HG03354 (cell line): ENCODE measurements around the gene NKAIN2.
"Not testable (repeated sequence)": the region's sequence is repeated elsewhere in the genome, so short reads cannot be mapped to it uniquely, and the experiment has no call there.

Experiments
- ATAC-seq: cut with Tn5 transposase; IDR thresholded peaks from one replicate; pipeline ENCODE4 v1.9.1; 2021; ENCODE audit warnings: mild to moderate bottlenecking; ENCODE audit not compliant: unreplicated experiment, poor library complexity, severe bottlenecking

The NKAIN2 gene

DNA sequence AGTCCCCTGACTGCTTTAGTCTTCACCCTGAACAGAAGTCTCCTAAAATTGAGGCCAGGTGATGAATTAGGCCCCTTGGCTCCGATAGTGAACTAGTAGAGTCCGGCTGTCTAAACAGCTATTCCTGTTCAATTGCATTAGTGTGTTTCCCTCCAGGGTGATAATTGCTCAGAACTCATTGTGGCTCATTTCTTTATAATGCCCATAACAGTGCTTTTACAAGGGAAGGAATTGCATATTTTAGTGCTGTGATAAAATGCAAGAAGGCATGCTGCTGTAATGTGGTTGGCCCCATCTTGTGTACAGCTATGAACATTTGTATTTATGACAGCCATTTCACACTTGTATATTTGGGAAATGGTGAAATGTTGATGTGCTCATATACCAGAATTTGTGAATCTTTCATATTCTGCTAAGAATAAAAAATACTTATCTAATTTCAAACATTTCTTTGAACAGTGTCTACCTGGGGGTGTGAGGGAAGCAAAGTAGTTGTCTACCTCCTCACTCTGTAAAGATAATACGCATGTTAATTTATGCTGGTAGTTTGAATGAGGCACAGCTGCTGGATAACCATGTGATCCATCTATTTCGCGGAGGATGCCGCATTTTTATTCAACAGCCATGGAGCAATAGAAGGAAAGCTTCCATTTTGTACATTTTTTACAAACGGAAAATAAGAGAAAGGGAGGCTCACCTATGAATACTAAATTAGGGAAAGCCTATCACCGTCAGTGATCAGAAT lies 451.4 kb downstream of the NKAIN2 start:
- no peak for ATAC-seq

DNA sequence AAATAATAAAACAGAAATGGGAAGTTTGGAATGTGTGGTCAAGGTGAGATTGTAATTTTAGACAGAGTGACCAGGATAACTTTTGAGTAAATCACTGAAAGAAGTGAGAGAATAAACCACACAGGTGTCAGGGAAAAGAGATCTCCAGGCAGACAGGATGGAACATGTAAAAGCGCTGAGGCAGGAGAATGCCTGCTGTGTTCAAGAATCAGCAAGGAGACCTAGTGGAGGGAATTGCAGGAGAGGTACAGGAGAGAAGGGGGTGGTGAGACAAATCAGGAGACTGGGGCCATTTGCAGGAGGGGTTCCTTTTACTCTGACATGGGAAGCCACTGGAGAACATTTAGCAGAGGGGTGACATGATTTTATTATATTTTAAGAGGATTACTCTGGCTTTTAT lies 456.7 kb downstream of the NKAIN2 start:
- ATAC-seq, result no peak

DNA sequence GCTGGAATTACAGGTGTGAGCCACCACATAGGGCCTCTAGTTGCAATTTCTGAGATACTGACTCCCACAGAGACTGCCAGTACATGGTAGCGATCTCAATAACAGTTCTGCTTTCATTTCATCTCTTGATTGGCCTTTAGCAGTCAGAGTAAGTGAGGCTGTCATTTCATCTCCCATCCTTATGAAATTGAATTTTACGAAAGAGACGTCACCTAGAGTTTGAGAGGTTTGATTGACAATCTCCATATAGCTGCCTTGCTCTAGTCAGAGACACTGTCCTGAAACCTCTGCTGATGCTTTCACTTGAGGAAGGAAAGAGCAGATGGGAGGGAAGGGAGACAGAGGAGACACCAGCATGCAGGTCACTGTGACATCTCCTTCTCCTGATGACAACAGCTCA lies 466.1 kb downstream of the NKAIN2 start:
- no peak for ATAC-seq

DNA sequence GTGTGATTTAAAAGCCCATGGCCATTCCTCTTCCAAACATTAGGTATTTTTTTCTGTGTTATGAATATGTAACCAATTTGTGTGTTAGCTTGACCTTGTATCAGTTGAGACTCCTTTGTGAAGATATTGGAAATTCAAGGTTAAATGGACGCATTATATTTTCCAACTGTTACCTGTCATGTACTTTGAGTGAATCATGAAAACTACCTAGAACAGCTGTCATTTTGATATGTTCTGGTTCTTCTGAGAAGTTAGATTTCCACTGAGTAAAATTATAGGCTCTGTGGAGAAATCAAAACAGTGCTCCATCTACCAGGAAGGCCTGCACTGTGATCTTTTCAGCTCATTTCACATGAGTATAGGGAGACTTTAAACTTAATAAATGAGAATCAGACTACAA lies 470.0 kb downstream of the NKAIN2 start:
- ATAC-seq, result no peak

DNA sequence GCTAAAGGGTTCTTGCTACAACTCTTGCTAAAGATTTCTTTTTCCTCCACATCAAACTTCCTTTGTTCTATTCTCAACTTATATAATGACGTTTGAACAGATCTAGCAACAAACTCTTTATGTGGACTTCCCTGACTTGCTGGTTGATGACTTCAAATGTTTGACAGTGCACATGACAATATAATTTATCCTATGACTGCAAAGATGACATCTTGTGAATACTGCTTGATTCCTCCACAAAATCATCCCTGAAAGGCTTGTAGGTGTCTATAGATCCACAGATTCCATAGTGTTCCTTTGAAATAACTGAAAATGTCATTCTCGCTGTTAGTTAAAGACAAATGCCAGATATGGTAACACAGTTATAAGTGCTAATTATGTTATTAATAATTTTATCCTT lies 478.9 kb downstream of the NKAIN2 start:
- ATAC-seq, result no peak

DNA sequence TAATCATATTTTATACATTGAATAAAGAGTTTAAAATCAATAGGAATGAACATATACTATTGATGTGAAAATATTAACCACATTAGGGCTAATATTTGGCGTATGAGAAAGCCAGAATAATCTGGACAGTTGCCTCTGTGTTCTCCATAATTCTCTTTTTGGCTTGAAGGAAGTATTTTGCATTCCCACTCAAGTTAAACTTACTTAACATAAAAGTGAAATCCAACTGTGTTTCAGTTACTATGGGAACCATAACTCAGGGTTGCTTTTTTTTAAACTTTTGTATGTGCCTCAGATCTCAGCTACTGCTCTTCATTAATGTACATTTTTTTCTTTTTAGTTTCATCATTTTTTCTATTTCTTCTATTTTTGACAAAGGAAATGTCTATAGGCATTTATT lies 479.8 kb downstream of the NKAIN2 start:
- ATAC-seq, result no peak

DNA sequence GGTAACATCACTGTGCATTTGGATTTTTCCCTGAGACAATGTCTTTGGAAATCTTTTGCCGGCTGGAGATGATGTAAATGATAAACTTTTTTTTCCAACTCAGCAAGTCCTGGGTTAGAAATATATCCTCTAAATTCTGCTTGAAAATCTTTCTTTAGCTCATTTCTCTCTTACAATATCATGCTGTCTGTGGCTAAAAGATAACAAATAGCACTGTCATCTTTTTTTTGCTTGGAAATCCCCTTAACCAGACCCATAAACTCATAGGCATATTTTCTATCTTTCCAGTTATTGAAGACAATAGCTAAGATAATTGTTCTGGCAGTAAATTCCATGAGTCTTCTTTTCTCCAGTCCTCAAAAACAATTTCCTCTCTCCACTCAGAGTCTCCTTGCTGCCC lies 481.5 kb downstream of the NKAIN2 start:
- no peak for ATAC-seq

DNA sequence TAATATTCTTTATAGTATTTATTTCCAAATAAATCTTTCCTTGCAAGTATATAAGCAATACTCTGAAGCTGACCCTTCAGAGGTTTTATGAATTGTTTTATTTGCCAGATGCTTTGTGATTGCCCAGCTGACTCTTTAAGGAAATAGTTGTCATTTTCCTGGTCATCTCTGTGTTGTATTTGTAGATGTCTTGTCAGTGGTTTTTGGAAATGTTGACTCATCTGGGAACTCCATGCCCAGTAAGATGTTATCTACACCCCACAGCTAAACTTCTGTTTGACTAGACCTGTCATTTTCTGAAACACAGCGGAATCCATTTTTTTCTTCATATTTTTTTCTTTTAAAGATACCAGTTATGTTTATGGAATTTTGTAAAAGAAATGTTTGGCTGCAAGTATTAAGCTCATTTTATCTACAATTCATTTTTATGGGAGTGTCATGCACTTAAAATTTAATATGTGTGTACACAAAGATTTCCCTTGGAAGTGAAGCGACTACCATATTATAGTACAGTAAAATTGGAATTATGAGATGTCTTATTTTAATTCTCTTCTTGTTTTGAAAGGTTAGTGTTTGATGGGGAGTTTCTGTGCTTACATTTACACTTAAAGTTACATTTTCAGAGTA lies 491.0 kb downstream of the NKAIN2 start:
- ATAC-seq, result no peak

DNA sequence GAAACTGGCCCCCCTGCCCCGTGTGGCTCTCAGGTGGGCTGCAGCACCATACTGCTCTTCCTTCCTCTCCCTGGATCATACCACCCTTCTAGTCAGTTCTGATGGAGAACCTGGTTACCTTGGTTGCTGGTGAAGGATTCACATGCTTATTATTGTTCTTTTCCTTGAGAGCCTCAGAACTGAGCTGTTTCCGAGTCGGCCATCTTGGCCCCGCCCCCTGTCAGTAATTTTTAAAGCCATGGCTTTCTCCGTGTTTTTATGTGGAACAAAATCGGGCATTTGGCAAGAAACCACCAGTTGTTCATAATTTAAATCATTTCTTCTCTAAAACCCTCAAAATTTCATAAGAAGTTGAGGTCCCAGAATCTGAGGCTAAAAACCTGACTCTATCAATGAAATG lies 493.8 kb downstream of the NKAIN2 start:
- ATAC-seq, result no peak

DNA sequence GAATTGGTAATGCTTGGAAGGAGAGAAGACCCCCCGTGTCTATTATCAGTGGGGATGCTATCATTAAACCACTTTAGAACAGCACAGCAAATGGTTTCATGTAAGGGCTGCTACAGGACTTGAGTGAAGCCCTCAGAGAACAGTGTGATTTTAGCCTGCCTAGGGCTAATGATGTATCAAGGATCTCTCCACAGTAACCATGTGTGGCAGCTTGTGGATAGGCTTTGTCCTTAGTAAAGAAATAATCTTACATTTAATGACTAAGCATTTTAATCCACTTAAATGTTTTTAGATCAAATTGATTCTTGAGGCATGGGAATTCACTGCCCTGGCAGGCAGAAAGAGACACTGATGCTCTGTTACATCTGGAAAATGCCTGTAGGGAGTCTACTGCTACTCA lies 495.1 kb downstream of the NKAIN2 start:
- no peak for ATAC-seq

DNA sequence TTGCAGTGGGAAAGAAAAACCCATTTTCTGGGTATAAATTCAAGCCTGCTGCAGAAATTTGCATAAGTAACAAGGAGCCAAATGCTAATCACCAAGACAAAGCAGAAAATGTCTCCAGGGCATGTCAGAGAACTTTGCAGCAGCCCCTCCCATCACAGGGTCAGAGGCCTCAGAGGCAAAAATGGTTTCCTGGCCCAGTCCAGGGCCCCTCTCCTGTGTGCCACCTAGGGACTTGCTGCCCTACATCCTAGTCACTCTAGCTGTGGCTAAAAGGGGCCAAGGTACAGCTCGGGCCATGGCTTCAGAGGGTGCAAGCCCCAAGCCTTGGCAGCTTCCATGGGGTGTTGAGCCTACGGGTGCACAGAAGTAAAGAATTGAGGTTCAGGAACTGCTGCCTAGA lies 497.2 kb downstream of the NKAIN2 start:
- not testable (repeated sequence) for ATAC-seq

DNA sequence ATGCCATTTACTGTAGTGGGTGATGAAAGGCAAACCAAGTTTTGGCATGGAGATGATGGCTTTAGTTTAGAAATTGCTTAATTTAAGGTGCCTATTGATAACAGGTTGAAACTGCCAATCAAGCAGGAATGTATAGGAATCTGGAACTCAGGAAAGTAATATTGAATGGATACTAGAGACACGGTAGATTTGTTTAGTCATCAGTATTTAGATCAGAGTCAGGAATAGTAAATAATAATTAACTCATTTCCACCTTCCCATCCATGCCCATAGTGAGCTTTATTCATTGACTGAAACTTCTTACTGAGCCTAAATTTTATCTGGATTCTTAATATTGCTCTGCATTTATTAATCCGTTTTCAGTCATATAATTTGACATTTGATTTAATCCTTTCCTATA lies 500.3 kb downstream of the NKAIN2 start:
- no peak for ATAC-seq

DNA sequence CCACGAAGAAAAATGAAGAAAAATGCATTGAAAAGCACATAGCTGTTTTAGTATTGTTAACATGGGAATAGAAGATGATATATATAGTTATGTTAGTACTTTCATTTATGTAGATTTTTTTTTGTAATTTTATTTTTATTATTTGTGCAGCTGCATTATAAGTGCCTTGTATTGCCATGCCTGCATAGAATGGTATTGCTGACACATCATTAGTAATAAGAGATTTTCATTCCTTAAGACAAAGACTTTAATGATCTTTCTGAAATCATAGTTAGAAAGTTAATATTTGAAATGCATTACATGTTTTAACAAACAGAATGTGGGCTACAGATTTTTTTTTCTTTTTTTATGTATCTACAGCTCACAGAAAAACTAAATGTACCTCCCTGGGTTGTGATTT lies 506.5 kb downstream of the NKAIN2 start:
- no peak for ATAC-seq

DNA sequence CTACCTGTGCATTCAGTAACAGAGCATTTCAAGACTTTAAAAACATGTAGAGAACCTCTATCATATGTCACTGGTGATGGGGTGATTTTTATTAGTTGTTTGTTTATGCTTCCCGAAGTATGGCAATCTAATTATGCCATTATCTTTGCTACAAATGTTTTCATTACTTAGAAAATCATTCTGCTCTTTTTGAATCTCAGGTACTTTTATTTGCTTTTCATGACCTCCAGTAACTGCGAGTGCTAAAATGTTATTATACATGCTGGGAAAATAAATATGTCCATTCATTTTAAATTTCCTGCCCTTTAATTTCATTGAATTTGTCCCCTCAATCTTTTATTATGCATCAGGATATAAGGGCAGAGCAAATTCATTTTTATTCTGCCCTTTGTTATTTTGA lies 515.7 kb downstream of the NKAIN2 start:
- ATAC-seq, result no peak

DNA sequence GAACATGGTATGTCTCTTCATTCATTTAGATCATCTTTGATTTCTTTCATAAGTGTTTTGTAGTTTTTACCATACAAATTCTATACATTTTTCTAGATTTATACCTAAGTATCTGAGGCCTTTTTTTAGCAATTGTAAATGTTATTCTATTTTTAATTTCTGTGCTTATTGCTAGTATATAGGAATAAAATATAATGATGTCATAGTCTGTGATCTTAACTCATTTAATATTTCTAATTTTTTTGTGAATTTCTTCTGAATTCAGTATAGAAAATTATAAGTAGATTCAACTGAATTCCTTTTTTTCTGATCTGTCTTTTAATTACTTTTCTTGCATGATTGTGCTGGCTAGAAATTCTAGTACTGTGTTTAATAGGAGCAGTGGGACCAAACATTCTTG lies 520.6 kb downstream of the NKAIN2 start:
- no peak for ATAC-seq

DNA sequence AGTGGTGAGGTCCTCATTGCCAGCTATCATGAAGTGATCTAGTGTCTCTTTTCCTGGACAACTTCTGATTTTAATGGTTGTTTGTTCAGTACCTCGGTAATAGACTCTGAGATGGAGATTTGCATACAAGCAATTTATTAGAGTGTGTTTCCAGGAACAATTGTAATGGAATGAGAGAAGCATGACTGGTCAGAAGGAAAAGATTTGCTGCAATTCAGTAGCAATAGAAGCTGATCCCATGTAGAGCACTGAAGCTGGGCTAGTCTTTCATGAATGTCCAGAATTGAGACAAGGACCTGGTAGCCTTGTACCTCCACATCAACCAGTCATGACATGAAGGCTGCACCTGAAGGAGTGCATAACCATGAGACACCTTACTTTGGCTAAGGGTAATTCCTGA lies 526.5 kb downstream of the NKAIN2 start:
- no peak for ATAC-seq

DNA sequence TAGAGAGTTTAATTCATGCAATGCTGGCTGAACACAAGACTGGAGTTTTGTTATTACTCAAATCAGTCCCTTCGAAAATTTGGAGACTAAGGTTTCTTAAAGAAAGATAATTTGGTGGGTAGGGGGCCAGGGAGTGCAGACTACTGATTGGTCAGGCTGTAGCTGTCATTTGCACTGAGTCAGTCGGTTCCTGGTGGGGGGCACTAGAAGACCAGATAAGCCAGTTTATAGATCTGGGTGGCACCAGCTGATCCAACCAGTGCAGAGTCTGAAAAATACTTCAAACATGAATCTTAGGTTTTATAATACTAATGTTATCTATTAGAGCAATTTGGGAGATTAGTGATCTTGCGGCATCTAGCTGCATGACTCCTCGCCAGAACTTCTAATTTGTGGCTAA lies 530.7 kb downstream of the NKAIN2 start:
- no peak for ATAC-seq

DNA sequence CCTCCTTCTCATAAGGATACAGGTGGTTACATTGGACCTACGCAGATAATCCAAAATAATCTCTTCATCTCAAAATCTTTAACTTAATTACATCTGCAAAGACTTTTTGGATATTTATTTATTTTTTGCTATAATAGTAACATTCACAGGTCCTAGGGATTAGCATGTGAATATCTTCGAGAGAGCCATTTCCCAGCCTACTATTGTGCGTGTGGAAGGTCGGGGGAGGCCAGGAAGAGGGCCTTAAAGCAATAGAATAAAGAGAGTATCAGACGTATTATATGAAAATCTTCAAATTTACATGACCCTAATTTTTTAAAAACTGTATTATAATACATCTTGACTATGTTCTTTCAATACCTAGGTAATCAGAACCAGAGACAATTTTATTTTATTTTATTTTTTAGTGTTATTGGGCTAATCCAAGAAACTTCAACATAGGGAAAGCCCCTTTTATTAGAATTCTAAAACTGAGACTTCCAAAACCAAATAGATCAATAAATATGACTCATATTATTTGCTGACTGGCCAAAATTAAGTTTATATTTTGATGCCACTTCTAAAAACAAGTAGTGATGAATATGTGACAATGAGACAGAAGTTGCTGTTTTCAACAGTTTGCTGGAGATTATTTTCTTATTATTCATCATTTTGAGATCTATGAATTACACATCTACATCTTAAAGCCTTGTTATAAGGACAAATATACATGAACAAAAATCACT lies 536.1 kb downstream of the NKAIN2 start:
- ATAC-seq, result no peak

DNA sequence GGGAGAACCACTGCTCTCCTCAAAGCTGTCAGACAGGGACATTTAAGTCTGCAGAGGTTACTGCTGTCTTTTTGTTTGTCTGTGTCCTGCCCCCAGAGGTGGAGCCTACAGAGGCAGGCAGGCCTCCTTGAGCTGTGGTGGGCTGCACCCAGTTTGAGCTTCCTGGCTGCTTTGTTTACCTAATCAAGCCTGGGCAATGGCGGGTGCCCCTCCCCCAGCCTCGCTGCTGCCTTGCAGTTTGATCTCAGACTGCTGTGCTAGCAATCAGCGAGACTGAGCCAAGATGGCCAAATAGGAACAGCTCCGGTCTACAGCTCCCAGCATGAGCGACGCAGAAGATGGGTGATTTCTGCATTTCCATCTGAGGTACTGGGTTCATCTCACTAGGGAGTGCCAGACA lies 544.7 kb downstream of the NKAIN2 start:
- not testable (repeated sequence) for ATAC-seq

DNA sequence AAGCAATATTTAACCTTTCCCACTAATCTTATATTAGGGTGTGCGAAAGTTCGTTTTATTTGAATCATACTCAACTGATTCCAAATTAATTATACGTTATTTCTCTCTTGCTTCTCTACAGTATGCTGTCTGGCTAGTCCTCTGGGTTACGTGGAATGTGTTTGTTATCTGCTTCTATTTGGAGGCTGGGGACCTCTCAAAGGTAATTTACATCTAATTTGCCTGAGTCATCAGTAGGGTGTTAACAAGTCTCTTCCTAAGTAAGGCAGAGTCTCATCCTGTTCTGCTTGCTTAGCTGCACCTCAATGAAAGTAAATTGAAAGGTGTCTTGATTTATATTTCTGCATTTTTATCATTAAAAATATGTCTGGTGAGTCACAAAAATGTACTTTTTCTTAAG lies 551.5 kb downstream of the NKAIN2 start:
- no peak for ATAC-seq

DNA sequence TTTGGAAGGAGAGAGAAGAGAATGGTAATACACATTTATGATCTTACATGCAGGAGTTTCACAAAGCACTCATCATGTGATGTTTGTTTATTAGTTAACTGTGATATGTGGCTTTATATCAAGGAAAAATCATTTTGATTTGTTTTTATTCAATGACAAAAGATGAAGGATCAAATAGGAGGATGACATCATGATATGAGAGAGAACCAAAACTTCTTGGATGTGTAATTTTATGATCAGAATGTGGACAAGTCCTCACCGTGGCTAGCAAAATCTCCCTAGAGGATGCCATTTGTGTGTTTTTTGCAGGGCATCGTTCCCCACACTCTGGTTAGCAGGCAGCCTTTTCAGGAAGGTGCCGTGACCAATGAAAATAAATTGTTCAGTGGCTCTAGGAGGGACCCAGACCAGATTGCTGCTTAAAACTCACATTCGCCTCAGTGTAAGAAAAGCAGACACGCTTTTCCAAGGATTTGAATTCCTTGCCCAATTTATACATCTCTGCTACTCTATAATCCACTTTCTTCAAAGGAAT lies 552.7 kb downstream of the NKAIN2 start:
- ATAC-seq, result no peak
